B cell (primary cell): Measurements from ENCODE around the gene FRMD4B. TPM values are rescaled to one million over a fixed set of nuclear protein-coding genes. Genes with fewer than 3 reads are reported as not detected.

Source experiments
- ATAC-seq: fragments of 200-7000 bp; cut with Tn5 transposase; one replicate; pipeline ENCODE4 v1.10.0; 2021; ENCODE audit warnings: low read depth, mild to moderate bottlenecking, moderate number of reproducible peaks, moderate library complexity
- CTCF ChIA-PET: fragments of 350-600 bp; sonication (Branson Sonifier 250); formaldehyde crosslinking; loops from one replicate; lab custom pipeline; 2021; ENCODE audit warnings: antibody characterized with exemption, inconsistent platforms; lab: Charles Lee
- POLR2A ChIA-PET: fragments of 350-600 bp; sonication (Branson Sonifier 250); formaldehyde crosslinking; loops from one replicate; lab custom pipeline; 2021; ENCODE audit warnings: antibody characterized with exemption; lab: Charles Lee
- DNase-seq: peaks from one replicate; pipeline ENCODE4 v3.0.0; 2013
- H2AFZ ChIP-seq: 2 replicates; pipeline ENCODE4 v1.6.1; 2012; ENCODE audit warnings: mild to moderate bottlenecking, low read depth, low read length; ENCODE audit not compliant: insufficient read depth, poor library complexity, severe bottlenecking
- H3K27ac ChIP-seq, 2 donors: 1 replicate in 1 of 2; 2 replicates in 1 of 2; pipeline ENCODE4 v1.5.1; 2012 to 2013; ENCODE audit warnings: low read length in 2 of 2, mild to moderate bottlenecking in 2 of 2, moderate library complexity in 1 of 2
- H3K27me3 ChIP-seq, 4 experiments: fragments of 200-600 bp in 1 of 4; sonication (generic) in 1 of 4; replicated peaks in 1 of 4; 1 replicate in 2 of 4; 2 replicates in 2 of 4; pipeline versions ENCODE4 v1.6.1 to v1.7.0; 2013 to 2016; ENCODE audit warnings: low read length in 3 of 4, mild to moderate bottlenecking in 2 of 4, mixed read lengths in 1 of 4, moderate library complexity in 1 of 4; ENCODE audit not compliant: insufficient read depth in 4 of 4, control insufficient read depth in 3 of 4; ENCODE audit errors: control extremely low read depth in 1 of 4
- H3K36me3 ChIP-seq, 2 experiments: replicated peaks in 1 of 2; 1 replicate in 1 of 2; 2 replicates in 1 of 2; pipeline versions ENCODE4 v1.6.1 to v1.7.1; 2013; ENCODE audit warnings: low read length in 1 of 2; ENCODE audit not compliant: insufficient read depth in 2 of 2, control insufficient read depth in 1 of 2; ENCODE audit errors: control extremely low read depth in 1 of 2, extremely low read depth in 1 of 2
- H3K4me1 ChIP-seq, 2 donors: fragments of 200-600 bp in 1 of 2; sonication (generic) in 1 of 2; 1 replicate in 1 of 2; 2 replicates in 1 of 2; pipeline versions ENCODE4 v1.5.1 to v1.6.1; 2013 to 2017; ENCODE audit warnings: low read length in 2 of 2; ENCODE audit not compliant: control insufficient read depth in 2 of 2, insufficient read depth in 2 of 2
- H3K4me2 ChIP-seq: replicated peaks from 2 replicates; pipeline ENCODE3; 2012; ENCODE audit warnings: mild to moderate bottlenecking, low read depth, low read length; ENCODE audit not compliant: poor library complexity, severe bottlenecking
- H3K4me3 ChIP-seq, 5 experiments: fragments of 200-600 bp in 1 of 5; sonication (generic) in 1 of 5; 1 replicate in 3 of 5; 2 replicates in 2 of 5; pipeline versions ENCODE4 v1.5.1 to v1.7.0; 2011 to 2016; ENCODE audit warnings: low read length in 4 of 5, mild to moderate bottlenecking in 4 of 5, low read depth in 2 of 5, control low read depth in 1 of 5, moderate library complexity in 1 of 5; ENCODE audit not compliant: insufficient read depth in 1 of 5; ENCODE audit errors: control extremely low read depth in 1 of 5, extremely low read depth in 1 of 5
- H3K79me2 ChIP-seq: fragments of 200-600 bp; sonication (generic); one replicate; pipeline ENCODE4 v1.6.0; 2016; ENCODE audit warnings: low read length; ENCODE audit not compliant: control insufficient read depth, insufficient read depth
- H3K9ac ChIP-seq: fragments of 200-600 bp; sonication (generic); 2 replicates; pipeline ENCODE4 v1.6.1; 2017; ENCODE audit warnings: mild to moderate bottlenecking, low read length, moderate library complexity
- H3K9me3 ChIP-seq, 3 donors: one replicate each; pipeline versions ENCODE4 v1.6.1 to v1.7.1; 2013; ENCODE audit warnings: low read length in 2 of 3; ENCODE audit not compliant: control insufficient read depth in 2 of 3, insufficient read depth in 1 of 3; ENCODE audit errors: control extremely low read depth in 1 of 3
- H4K20me1 ChIP-seq: 2 replicates; pipeline ENCODE4 v1.6.0; 2012; ENCODE audit warnings: mild to moderate bottlenecking, low read length; ENCODE audit not compliant: insufficient read depth, control insufficient read depth, poor library complexity, severe bottlenecking
- H3K27ac Mint-ChIP-seq: one replicate; pipeline ENCODE4 v1.8.0; 2021; ENCODE audit warnings: mixed read lengths
- H3K27me3 Mint-ChIP-seq: one replicate; pipeline ENCODE4 v1.8.0; 2021; ENCODE audit warnings: mixed read lengths
- H3K4me1 Mint-ChIP-seq: one replicate; pipeline ENCODE4 v1.8.0; 2021; ENCODE audit warnings: mixed read lengths
- H3K4me3 Mint-ChIP-seq: one replicate; pipeline ENCODE4 v1.8.0; 2021; ENCODE audit warnings: mixed read lengths
- H3K9me3 Mint-ChIP-seq: one replicate; pipeline ENCODE4 v1.8.0; 2022; ENCODE audit warnings: mixed read lengths; ENCODE audit not compliant: insufficient read depth
- CTCF ChIP-seq: fragments of 200-600 bp; IDR thresholded peaks from one replicate; pipeline ENCODE4 v1.8.0; 2022; ENCODE audit warnings: antibody characterized with exemption, mild to moderate bottlenecking
- EZH2 ChIP-seq: IDR thresholded peaks from 2 replicates; pipeline ENCODE4 v1.6.1; 2012; ENCODE audit warnings: borderline replicate concordance, low read depth, mild to moderate bottlenecking, moderate library complexity, low read length; ENCODE audit not compliant: insufficient read depth, poor library complexity, severe bottlenecking
- WGBS: methylation state at CpG from one replicate; pipeline ENCODE4 v1.1.5; 2013; ENCODE audit warnings: missing lambda C conversion rate; ENCODE audit not compliant: insufficient coverage; 5-methylcytosine and 5-hydroxymethylcytosine counted together
- intact Hi-C: fragments of 100-400 bp; cut with micrococcal nuclease; formaldehyde crosslinking; loops from one replicate; pipeline ENCODE4 v1.10.0; 2022
- polyA plus RNA-seq: library from polyadenylated mRNA; depleted of rRNA; stranded (reverse); fragments of >200 nt; gene quantifications from 2 replicates; pipeline ENCODE4 v1.2.3, GENCODE V29; 2012
- total RNA-seq, 2 donors: library from RNA; stranded (reverse); fragments of 120-200 nt in 1 of 2; gene quantifications; 1 replicate in 1 of 2; 2 replicates in 1 of 2; pipeline versions ENCODE4 v1.2.3 to v1.2.4, GENCODE V29; 2013 to 2022

FRMD4B gene
- total and polyA plus RNA-seq, 2 donors (not counting 1 experiment from before 2014, with no cell fraction given): 0.06 to 0.20 TPM

- POLR2A ChIA-PET: no interaction called here
- no peak overlapping the region for H3K4me3 Mint-ChIP-seq
- no peaks in the 10 kb centered on the region for H3K36me3 ChIP-seq
These were observed 203.1 kb downstream of the FRMD4B start for GRCh38 chr3:69182588-69183316.

More at GRCh38 chr3:69182588-69183316, 203.1 kb downstream of the FRMD4B start:
- CTCF ChIA-PET: interaction anchor here (1.0 to 1.2 kb wide), 2 partner anchors 21 to 123 kb away, joined by 3 to 4 read pairs; no protein-coding TSS in a partner anchor
- Mint-ChIP-seq H3K27ac (no peak overlapping the region), H3K9me3 (no peaks in the 10 kb centered on the region), H3K27me3 (no peaks in the 10 kb centered on the region), H3K4me1 (no peaks in the 10 kb centered on the region)
- H3K4me2 ChIP-seq: no peak overlapping the region
- H3K9me3 ChIP-seq: no peaks in the 10 kb centered on the region
- no peaks in the 10 kb centered on the region for H4K20me1 ChIP-seq
- no peak for ATAC-seq
- no peak overlapping the region for H3K9ac ChIP-seq
- H3K4me1 ChIP-seq: no peaks in the 10 kb centered on the region
- no peak overlapping the region for H3K4me3 ChIP-seq
- whole genome bisulfite sequencing: 95% methylated on average over 4 of the region's 8 CpGs
- no peaks in the 10 kb centered on the region for H3K79me2 ChIP-seq
- no peak for DNase-seq
- TF ChIP-seq CTCF: no peak
- no peak for TF ChIP-seq EZH2
- H3K27ac ChIP-seq: no peak overlapping the region
- no peak overlapping the region for H2AFZ ChIP-seq
- intact Hi-C loops: no loop called here
- H3K27me3 ChIP-seq: no peaks in the 10 kb centered on the region
